ENCODE measurements around the gene TMEM253. TPM values are rescaled to one million over a fixed set of nuclear protein-coding genes. Genes with fewer than 3 reads are reported as not detected.

The TMEM253 gene
- total RNA-seq, 2 donors from 2014 or later, result 0.25 TPM; not detected in 1

Other genes starting within 250 kb of the TMEM253 start
- not detected for gene RNASE3, start 209.7 kb upstream of the TMEM253 start, total RNA-seq
- not detected for gene RNASE2, start 145.6 kb upstream of the TMEM253 start, total RNA-seq
- gene METTL17, start 111.1 kb upstream of the TMEM253 start, total RNA-seq, result 100 to 1,000 TPM; 105 to 142 TPM
- gene SLC39A2, start 101.8 kb upstream of the TMEM253 start, total RNA-seq, result under 1 TPM in 1 of 2 donors, not detected in 1; 0.27 TPM
- 1 to 10 TPM; 7.6 to 7.8 TPM for gene NDRG2, start 76.0 kb upstream of the TMEM253 start, total RNA-seq
- gene TPPP2, start 70.8 kb upstream of the TMEM253 start, total RNA-seq, result not detected
- not detected for gene RNASE13, start 66.3 kb upstream of the TMEM253 start, total RNA-seq
- not detected for gene RNASE7, start 58.7 kb upstream of the TMEM253 start, total RNA-seq
- not detected for gene RNASE8, start 43.2 kb upstream of the TMEM253 start, total RNA-seq
- gene ARHGEF40, start 30.8 kb upstream of the TMEM253 start, total RNA-seq, result under 1 TPM in 1 of 2 donors, not detected in 1; 0.23 TPM
- gene ZNF219, start 2.4 kb upstream of the TMEM253 start, total RNA-seq, result 10 to 100 TPM; 10.0 to 21.9 TPM
- not detected for gene OR5AU1, start 55.0 kb downstream of the TMEM253 start, total RNA-seq
- gene HNRNPC, start 168.4 kb downstream of the TMEM253 start, total RNA-seq, result 1,000 to 10,000 TPM in 1 of 2 donors, 100 to 1,000 TPM in 1; 948 to 1,048 TPM
- not detected for gene RPGRIP1, start 179.0 kb downstream of the TMEM253 start, total RNA-seq

All from activated naive CD4-positive, alpha-beta T cell treated with anti-CD3 and anti-CD28 coated beads, Interleukin-2, amount 50 U/mL, for 72 hours (primary cell).